GM23248 (cell line): ENCODE data around the gene COL3A1.

Experiments used
- EZH2 ChIP-seq: fragments of 200-600 bp; sonication (generic); IDR thresholded peaks from 2 replicates; pipeline ENCODE4 v1.6.1; 2018; ENCODE audit warnings: antibody characterized with exemption, mild to moderate bottlenecking; ENCODE audit not compliant: insufficient read depth, poor library complexity, severe bottlenecking
- EZH2phosphoT487 ChIP-seq: fragments of 200-600 bp; sonication (generic); IDR thresholded peaks from 2 replicates; pipeline ENCODE4 v1.6.1; 2018; ENCODE audit warnings: antibody characterized with exemption, moderate library complexity, mild to moderate bottlenecking, low read depth; ENCODE audit not compliant: insufficient read depth

DNA sequence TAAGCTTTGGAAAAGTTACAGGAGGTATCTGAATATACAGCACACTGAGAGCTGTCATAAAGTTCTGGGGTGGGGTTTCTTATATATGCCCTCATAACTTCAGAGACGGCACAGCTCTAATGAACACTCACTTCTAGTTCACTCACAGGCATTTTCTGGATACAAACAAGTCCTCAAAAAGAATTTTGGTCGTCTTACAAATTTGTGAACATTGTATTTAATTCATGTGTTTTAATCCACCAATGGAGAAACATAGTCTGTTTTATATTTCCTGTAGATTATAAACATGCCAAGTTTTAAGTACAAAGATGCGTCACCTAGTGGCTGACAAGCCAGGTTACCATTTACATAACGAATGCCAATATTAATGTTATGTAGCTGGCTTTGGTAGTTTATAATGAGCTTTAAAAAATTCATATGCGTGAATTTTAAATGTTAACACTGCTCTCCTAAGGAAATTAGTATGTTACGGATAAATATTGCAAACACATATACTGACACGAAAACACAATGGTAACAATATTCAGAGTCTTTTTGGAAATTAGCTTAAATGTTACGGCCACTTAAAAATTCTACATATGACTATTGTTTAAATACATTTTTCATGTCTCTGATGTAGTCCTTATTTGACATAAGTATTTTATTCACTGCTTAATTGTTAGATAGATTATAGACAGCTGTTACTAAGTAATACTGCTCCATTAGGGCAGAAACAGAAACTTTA is 2.5 kb downstream of the COL3A1 start:
- TF ChIP-seq EZH2 (no peak), EZH2phosphoT487 (no peak)
